Measurements from ENCODE around the gene UBA6.

UBA6 gene

DNA sequence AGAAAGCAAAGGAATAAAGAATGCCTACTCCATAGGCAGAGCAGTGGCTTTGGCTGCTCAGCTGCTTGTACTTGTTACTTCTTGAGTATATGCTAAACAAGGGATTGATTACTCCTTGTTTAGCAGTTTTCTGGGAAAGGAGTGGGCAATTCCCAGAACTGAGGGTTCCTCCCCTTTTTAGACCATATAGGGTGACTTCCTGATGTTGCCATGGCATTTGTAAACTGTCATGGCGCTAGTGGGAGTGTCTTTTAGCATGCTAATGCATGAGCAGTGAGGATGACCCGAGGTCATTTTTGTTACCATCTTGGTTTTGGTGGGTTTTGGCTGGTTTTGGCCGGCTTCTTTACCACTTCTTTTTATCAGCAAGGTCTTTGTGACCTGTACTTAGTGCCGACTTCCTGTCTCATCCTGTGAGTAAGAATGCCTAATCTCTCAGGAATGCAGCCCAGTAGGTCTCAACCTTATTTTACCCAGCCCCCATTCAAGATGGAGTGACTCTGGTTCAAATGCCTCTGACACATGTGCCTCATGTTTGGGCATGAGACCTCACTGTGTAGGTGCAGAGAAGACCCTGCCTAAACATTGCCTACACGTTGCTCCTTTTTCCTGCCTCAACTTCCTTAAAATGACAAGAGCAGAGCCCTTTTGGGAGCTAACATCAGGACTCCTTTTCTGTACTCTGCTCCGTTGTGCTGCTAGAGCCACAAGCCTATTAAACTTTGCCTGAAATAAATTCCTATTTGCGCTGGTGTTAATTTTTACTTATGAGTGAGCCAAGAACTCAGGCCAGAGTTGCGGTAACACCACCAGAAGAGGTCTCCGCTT, 21.0 kb upstream of the UBA6 start:
- TF ChIP-seq, protein P1, sequence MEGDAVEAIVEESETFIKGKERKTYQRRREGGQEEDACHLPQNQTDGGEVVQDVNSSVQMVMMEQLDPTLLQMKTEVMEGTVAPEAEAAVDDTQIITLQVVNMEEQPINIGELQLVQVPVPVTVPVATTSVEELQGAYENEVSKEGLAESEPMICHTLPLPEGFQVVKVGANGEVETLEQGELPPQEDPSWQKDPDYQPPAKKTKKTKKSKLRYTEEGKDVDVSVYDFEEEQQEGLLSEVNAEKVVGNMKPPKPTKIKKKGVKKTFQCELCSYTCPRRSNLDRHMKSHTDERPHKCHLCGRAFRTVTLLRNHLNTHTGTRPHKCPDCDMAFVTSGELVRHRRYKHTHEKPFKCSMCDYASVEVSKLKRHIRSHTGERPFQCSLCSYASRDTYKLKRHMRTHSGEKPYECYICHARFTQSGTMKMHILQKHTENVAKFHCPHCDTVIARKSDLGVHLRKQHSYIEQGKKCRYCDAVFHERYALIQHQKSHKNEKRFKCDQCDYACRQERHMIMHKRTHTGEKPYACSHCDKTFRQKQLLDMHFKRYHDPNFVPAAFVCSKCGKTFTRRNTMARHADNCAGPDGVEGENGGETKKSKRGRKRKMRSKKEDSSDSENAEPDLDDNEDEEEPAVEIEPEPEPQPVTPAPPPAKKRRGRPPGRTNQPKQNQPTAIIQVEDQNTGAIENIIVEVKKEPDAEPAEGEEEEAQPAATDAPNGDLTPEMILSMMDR (IDR thresholded peaks at IDR 0.05; ENCODE audit: low read depth, low read length), result no peak
- no peak overlapping the region for H3K4me3 ChIP-seq (ENCODE audit: low read depth, low read length)

DNA sequence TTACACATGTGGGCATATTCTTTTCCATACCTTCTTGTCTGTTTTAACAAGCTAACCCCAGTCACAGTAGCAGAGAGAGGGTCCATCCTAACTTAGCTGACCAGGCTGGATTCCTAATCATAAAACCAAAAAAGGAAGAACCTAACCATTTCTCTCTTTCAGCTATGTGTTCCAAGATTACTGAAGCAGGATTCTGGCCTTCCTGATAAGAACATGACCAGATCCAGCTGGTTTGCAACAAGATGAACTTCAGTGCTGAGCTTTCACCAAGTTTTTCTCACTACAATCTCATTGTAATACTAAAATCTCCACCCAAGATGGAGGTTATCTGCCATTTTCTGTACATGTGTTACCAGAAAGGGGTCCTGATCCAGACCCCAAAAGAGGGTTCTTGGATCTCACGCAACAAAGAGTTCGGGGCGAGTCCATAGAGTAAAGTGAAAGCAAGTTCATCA, 20.4 kb upstream of the UBA6 start:
- TF ChIP-seq, protein P1 (IDR thresholded peaks at IDR 0.05; ENCODE audit: low read depth, low read length), result no peak
- H3K4me3 ChIP-seq (ENCODE audit: low read depth, low read length), result no peak overlapping the region

GRCh38 chr4:67719953-67720617, 19.1 kb upstream of the UBA6 start:
- TF ChIP-seq, protein P1 (IDR thresholded peaks at IDR 0.05; ENCODE audit: low read depth, low read length), result no peak

GRCh38 chr4:67718848-67719247, 17.9 kb upstream of the UBA6 start:
- TF ChIP-seq, protein P1 (IDR thresholded peaks at IDR 0.05; ENCODE audit: low read depth, low read length), result no peak
- no peak overlapping the region for H3K4me3 ChIP-seq (ENCODE audit: low read depth, low read length)

More at GRCh38 chr4:67719953-67720617, 19.1 kb upstream of the UBA6 start:
- no peak overlapping the region for H3K4me3 ChIP-seq (ENCODE audit: low read depth, low read length)

- TF ChIP-seq, protein P1 (IDR thresholded peaks at IDR 0.05; ENCODE audit: low read depth, low read length), result no peak
- H3K4me3 ChIP-seq (ENCODE audit: low read depth, low read length), result no peak overlapping the region
Observed at GRCh38 chr4:67717586-67717985, 16.6 kb upstream of the UBA6 start.

DNA sequence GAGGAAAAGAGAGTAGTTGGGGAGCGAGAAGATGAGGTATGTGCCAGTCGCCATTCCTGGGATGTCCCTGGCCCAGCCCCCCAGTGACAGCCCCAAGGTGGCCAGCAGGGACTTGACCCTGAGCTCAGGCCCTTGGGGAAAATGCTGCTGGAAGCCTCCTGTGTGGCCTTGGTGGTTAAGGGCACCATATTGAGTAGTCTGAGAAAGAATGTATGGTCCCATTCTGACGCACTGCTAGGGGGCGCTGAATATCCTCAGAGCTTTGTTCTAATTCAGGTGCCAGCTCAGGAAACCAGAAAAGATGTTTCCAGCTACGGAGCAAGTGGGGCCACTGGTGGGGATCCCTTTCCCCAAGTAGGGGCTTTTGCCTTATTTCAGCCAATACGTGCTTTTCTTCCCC, 14.0 kb upstream of the UBA6 start:
- no peak overlapping the region for H3K4me3 ChIP-seq (ENCODE audit: low read depth, low read length)
- TF ChIP-seq, protein P1 (IDR thresholded peaks at IDR 0.05; ENCODE audit: low read depth, low read length), result no peak

DNA sequence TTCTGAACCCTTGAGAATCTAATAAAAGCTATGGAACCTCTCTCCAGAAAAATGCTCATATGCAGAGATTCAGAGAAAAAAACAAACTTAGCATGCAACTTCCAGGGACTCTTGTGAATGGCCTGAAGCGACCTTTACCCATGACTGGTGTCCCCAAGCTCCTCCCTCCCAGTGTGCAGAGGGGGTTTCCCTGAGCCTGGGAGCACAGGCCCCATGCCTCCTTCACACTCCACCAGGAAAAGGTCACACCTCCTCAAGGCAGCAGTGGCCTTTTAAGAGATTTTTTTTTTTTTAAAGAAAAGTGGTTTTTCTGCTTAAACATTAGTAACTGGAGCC, 13.3 kb upstream of the UBA6 start:
- no peak overlapping the region for H3K4me3 ChIP-seq (ENCODE audit: low read depth, low read length)
- TF ChIP-seq, protein P1 (IDR thresholded peaks at IDR 0.05; ENCODE audit: low read depth, low read length), result no peak
